HEK293T (cell line): Measurements from ENCODE around the gene PSMA3.

Experiments used
- ELF4 ChIP-seq: fragments of 450-650 bp; IDR thresholded peaks from 2 replicates; pipeline ENCODE4 v1.6.1; 2017; ENCODE audit warnings: antibody characterized with exemption
- ZNF384 ChIP-seq: fragments of 450-650 bp; IDR thresholded peaks from 2 replicates; pipeline ENCODE4 v1.6.1; 2016

GRCh38 chr14:58200480-58200841 lies 44.2 kb upstream of the PSMA3 start:
- TF ChIP-seq ELF4 (no peak), ZNF384 (no peak)
